ENCODE data around the gene PDE5A.
"Not testable (repeated sequence)": the region's sequence is repeated elsewhere in the genome, so short reads cannot be mapped to it uniquely, and the experiment has no call there.

Gene PDE5A

DNA sequence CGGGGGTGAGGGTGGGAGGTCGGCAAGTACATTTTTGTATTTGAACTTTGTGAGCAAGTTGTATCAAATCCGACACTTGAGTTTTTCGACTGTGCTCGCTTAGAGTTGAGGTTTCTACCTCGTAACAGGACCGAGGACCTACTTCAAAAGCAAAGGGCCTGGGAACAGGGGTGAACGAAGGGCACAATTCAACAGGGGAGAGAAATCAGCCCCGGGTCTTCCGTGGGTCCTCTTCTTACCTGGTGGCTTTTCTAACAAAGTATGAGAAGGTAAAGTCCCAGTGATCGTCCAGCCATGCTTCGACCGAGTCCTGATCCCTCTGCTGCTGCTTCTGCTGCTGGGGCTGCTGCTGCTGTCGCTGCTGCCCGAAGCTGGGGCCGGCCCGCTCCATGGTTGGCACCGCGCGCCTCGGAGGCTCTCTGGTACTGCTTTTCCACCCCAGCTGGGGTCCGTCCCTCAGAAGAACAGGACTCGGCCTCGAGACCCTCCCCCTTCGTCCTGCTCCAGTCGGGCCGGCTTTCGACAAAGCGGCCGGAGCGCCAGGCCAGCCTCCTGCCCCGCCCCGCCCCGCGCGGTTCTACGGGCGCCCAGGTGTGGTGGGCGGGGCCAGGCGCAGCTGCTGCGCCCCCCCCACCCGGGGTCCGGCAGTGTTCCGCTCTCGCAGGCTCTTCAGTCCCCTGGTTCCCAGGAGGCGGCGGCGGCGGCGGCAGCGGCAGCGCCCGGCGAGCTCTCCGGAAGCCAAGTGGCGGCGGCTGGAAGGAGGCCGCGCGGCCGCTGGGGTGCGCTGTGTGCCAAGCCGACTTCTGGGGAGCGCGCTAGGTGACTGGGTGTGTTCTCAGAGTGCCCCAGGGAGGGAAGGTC is at the start of gene PDE5A:
PDE5A (minus strand) TSS at position 524 of the 861 bp plus-strand sequence; CDS start at position 391, 133 bp downstream.
- peak; percentile 76 for DNase-seq (ENCODE audit: low spot score)

- DNase-seq (ENCODE audit: low spot score), result no peak
Measured at GRCh38 chr4:119676101-119676500, 47.5 kb upstream of the PDE5A start.

GRCh38 chr4:119675391-119675790 is 46.8 kb upstream of the PDE5A start:
- no peak for DNase-seq (ENCODE audit: low spot score)

DNA sequence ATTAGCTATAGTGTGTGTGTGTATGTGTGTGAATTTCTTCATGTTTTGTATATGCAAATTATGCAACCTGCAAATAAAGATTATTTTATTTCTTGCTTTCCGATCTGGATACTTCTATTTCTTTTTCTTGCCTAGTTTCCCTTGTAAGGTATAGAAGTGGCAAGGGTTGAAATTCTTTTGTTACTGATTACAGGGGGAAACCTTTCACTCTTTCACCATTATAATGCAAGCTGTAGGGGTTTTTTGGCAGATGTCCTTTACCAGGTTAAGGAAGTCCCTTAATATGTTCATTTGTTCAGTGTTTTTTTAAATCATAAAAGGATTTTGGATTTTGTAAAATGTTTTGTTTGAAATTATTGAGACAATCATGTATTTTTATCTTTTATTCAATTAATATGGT is 44.3 kb upstream of the PDE5A start:
- DNase-seq (ENCODE audit: low spot score), result no peak

DNA sequence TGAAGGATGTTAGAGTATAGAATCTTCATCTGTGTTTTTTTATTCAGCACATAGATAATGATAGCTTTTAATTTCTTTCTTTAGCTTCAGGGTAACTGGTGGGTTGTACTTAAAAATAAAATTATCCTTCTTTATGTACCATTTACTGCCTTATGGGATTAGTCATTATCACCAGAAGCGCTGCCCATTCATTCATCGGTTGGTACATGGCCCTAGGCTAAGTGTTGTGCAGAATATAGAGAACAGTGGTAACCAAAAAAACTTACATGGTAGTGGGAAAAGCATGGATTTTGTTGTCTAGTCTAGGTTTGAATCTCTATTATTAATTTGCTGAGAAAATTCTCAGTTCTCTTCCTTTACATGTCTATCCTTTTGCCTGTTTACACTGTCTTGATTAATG is 43.5 kb upstream of the PDE5A start:
- DNase-seq (ENCODE audit: low spot score), result no peak

DNA sequence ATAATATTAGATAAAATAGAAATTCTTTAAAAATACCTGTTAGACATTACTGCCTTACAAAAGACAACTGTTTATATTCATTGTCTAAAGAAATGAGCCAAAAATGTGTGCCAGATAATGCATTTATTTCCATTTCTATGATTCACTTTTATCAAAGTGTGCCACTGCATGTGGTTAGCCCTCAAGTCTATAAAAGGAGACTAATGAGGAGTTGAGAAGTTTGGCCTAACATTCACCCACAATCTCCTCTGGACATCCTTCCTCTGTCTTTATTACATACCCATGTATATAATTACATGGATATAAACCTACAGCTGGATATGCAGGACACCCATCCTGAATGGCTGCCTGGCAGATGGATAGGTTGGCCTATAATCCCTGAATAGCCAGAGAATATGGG is 42.6 kb upstream of the PDE5A start:
- DNase-seq (ENCODE audit: low spot score), result no peak

DNA sequence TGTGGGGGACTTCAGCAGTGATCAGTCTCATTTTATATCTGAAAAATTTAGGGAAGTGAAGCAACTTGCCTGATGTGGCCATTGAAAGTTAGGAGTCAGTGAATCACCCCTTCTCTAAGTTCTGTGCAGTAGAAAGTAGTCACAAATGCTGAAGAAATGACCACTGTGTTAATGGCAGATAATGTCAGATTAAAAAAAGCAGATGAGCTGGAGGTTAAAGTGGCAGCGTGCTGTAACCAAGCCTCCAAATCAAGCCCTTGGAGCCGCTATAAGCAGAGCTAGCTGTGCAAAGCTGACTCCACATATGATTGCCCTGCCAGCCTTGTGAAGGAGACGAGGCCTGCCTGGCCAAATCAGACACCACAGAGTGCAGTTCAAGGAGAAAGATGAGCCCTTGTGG is 39.2 kb upstream of the PDE5A start:
- no peak for DNase-seq (ENCODE audit: low spot score)

DNA sequence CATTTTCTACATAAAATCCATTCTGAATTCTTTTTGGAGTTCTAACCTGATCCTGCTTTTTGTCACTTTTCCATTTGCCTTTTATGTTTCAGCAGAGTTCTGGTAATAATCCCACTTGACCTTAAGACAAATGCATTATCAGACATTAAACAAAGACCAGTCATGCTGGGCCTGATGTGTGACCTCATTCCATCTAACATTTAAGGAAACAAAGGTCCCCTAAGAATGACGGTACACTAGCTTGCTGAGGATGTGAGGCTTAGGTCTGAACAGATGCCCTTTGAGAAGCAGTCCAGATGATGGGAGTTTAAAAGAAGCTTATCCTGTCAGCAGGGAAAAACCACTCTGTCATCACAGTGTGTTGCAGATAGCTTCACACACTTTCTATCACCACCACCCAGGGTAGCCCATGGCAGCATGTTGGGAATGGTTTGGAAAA is 38.1 kb upstream of the PDE5A start:
- DNase-seq (ENCODE audit: low spot score), result no peak

GRCh38 chr4:119665752-119666151 is 37.1 kb upstream of the PDE5A start:
- DNase-seq (ENCODE audit: low spot score), result no peak

GRCh38 chr4:119664168-119664907 is 35.7 kb upstream of the PDE5A start:
- DNase-seq (ENCODE audit: low spot score), result no peak

- DNase-seq (ENCODE audit: low spot score), result no peak
Measured at GRCh38 chr4:119663160-119663788, 34.7 kb upstream of the PDE5A start.

- DNase-seq (ENCODE audit: low spot score), result not testable (repeated sequence)
Measured at GRCh38 chr4:119662612-119663011, 34.0 kb upstream of the PDE5A start.

GRCh38 chr4:119661231-119661630 is 32.6 kb upstream of the PDE5A start:
- no peak for DNase-seq (ENCODE audit: low spot score)

- DNase-seq (ENCODE audit: low spot score), result peak; percentile 11
Measured at GRCh38 chr4:119659576-119659975, 31.0 kb upstream of the PDE5A start.

- DNase-seq (ENCODE audit: low spot score), result peak; percentile 7
Measured at GRCh38 chr4:119657111-119657611, 28.6 kb upstream of the PDE5A start.

GRCh38 chr4:119656342-119656741 is 27.7 kb upstream of the PDE5A start:
- no peak for DNase-seq (ENCODE audit: low spot score)

GRCh38 chr4:119655111-119655837 is 26.7 kb upstream of the PDE5A start:
- no peak for DNase-seq (ENCODE audit: low spot score)

DNA sequence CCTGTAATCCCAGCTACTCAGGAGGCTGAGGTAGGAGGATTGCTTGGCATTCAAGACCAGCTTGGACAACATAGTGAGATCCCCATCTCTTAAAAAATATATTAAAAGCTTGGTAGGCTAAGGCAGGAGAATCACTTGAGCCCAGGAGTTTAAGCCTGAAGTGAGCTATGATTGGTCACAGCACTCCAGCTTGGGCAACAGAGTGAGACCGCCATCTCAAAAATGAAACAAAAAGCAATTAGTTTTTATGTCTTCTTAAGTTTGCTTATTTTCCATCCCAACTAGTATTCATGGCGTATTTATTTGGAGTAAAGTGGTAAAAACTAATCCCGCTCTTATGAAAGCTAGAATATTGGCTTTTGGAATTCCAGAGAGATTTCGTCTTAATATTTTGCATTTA is 25.4 kb upstream of the PDE5A start:
- no peak for DNase-seq (ENCODE audit: low spot score)

- peak; percentile 8 for DNase-seq (ENCODE audit: low spot score)
Measured at GRCh38 chr4:119652998-119653397, 24.4 kb upstream of the PDE5A start.

GRCh38 chr4:119648398-119648797 is 19.8 kb upstream of the PDE5A start:
- DNase-seq (ENCODE audit: low spot score), result no peak

DNA sequence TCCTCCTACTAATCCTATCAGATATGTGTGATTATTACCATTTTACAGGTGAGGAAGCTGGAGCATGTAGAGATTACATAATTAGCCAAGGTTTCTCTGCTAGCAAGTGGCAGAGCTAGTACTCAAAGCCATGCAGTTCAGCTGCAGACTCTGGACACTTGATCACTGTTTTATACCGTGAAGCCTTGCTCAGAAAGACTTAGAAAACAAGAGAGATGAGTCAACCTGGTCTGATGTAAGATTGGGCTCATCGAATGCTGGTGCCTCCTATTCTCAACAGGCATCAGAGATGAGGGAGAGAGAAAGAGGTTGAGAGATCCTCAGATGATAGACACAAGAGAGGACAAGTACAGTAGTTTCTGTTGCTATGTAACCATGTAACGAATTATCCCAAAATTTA is 19.0 kb upstream of the PDE5A start:
- DNase-seq (ENCODE audit: low spot score), result peak; percentile 16
